Lower lobe of right lung (tissue), 2 donors: ENCODE data around the gene DRC7. TPM values are rescaled to one million over a fixed set of nuclear protein-coding genes. Genes with fewer than 3 reads are reported as not detected.

Source experiments
- ATAC-seq, 2 donors: fragments of 200-7000 bp; cut with Tn5 transposase; one replicate each; pipeline ENCODE4 v1.9.1; 2020 to 2022; ENCODE audit warnings: mild to moderate bottlenecking in 2 of 2, moderate library complexity in 2 of 2
- DNase-seq: peaks from one replicate; pipeline ENCODE4 v3.0.0-alpha.2; 2020
- H3K27ac ChIP-seq: fragments of 200-600 bp; one replicate; pipeline ENCODE4 v1.8.0; 2022
- H3K27me3 ChIP-seq: fragments of 200-600 bp; one replicate; pipeline ENCODE4 v1.8.0; 2022; ENCODE audit warnings: low read depth
- H3K36me3 ChIP-seq: fragments of 200-600 bp; one replicate; pipeline ENCODE4 v1.8.0; 2022; ENCODE audit warnings: mild to moderate bottlenecking
- H3K4me1 ChIP-seq: fragments of 200-600 bp; one replicate; pipeline ENCODE4 v1.8.0; 2022
- H3K4me3 ChIP-seq: fragments of 200-600 bp; one replicate; pipeline ENCODE4 v1.8.0; 2022; ENCODE audit warnings: mild to moderate bottlenecking
- H3K9me3 ChIP-seq: fragments of 200-600 bp; one replicate; pipeline ENCODE4 v1.8.0; 2022
- CTCF ChIP-seq: fragments of 200-600 bp; IDR thresholded peaks from one replicate; pipeline ENCODE4 v1.8.0; 2022; ENCODE audit warnings: antibody characterized with exemption, mild to moderate bottlenecking
- intact Hi-C: fragments of 100-400 bp; cut with DNase I; formaldehyde crosslinking; loops from one replicate; pipeline ENCODE4 v1.11.0; 2022
- total RNA-seq: library from RNA; stranded (reverse); fragmentation: NEBNext Ultra II Directional; extraction: Animal tissue kit (Norgen Biotek cat#: 25700); gene quantifications from one replicate; pipeline ENCODE4 v1.2.1, GENCODE V29; 2021
- donor health status: DM: no; HTN: yes; CAD: no; lungs with severe emphysema.

DRC7 gene
- total RNA-seq, 1 donor from 2014 or later = 4.3 TPM

- Histone ChIP-seq H3K9me3 (no peaks in the 10 kb centered on the region), H3K27ac (no peak overlapping the region), H3K36me3 (peaks cover 55% of the 10 kb centered on the region), H3K27me3 (no peaks in the 10 kb centered on the region), H3K4me1 (no peaks in the 10 kb centered on the region), H3K4me3 (no peak overlapping the region)
- no peak for TF ChIP-seq CTCF
- no peak for ATAC-seq
- no peak for DNase-seq
- intact Hi-C loops = no loop called here
These were observed 32.4 kb upstream of the DRC7 start for GRCh38 chr16:57661936-57662906.

GRCh38 chr16:57663436-57663835 lies 31.2 kb upstream of the DRC7 start:
- DNase-seq (no peak), ATAC-seq (no peak)
- Histone ChIP-seq H3K27me3 (no peaks in the 10 kb centered on the region), H3K36me3 (peaks cover 44% of the 10 kb centered on the region), H3K4me3 (no peak overlapping the region), H3K4me1 (peaks cover 8% of the 10 kb centered on the region), H3K27ac (no peak overlapping the region), H3K9me3 (no peaks in the 10 kb centered on the region)
- intact Hi-C loops = no loop called here
- TF ChIP-seq CTCF = no peak

GRCh38 chr16:57663917-57664661 lies 30.5 kb upstream of the DRC7 start:
- H3K4me1 ChIP-seq = peaks cover 8% of the 10 kb centered on the region
- ATAC-seq (no peak), DNase-seq (no peak)
- intact Hi-C loops = no loop called here
- no peak overlapping the region for H3K27ac ChIP-seq
- no peaks in the 10 kb centered on the region for H3K9me3 ChIP-seq
- no peak overlapping the region for H3K4me3 ChIP-seq
- no peak for TF ChIP-seq CTCF
- H3K36me3 ChIP-seq = peaks cover 38% of the 10 kb centered on the region
- no peaks in the 10 kb centered on the region for H3K27me3 ChIP-seq

GRCh38 chr16:57664662-57665025 lies 30.0 kb upstream of the DRC7 start:
- intact Hi-C loops = no loop called here
- Histone ChIP-seq H3K27ac (no peak overlapping the region), H3K9me3 (no peaks in the 10 kb centered on the region), H3K4me3 (no peak overlapping the region), H3K27me3 (no peaks in the 10 kb centered on the region), H3K4me1 (peaks cover 8% of the 10 kb centered on the region), H3K36me3 (peaks cover 37% of the 10 kb centered on the region)
- TF ChIP-seq CTCF = no peak
- ATAC-seq (no peak), DNase-seq (no peak)

GRCh38 chr16:57665541-57665940 lies 29.1 kb upstream of the DRC7 start:
- no peaks in the 10 kb centered on the region for H3K27me3 ChIP-seq
- H3K36me3 ChIP-seq = peaks cover 29% of the 10 kb centered on the region
- no peak for TF ChIP-seq CTCF
- intact Hi-C loops = no loop called here
- no peak overlapping the region for H3K4me3 ChIP-seq
- DNase-seq (no peak), ATAC-seq (no peak)
- no peak overlapping the region for H3K27ac ChIP-seq
- H3K4me1 ChIP-seq = peaks cover 8% of the 10 kb centered on the region
- H3K9me3 ChIP-seq = no peaks in the 10 kb centered on the region
